Spinal cord (tissue), 10 donors: ENCODE results near the gene ZNF562. TPM values are rescaled to one million over a fixed set of nuclear protein-coding genes. Genes with fewer than 3 reads are reported as not detected.

ENCODE experiments used
- DNase-seq, 6 donors: peaks; one replicate each; pipeline versions ENCODE4 v3.0.0 to v3.0.0-alpha.2; 2013 to 2015; ENCODE audit warnings: low spot score in 6 of 6, low read depth in 4 of 6
- H3K27ac ChIP-seq: one replicate; pipeline ENCODE4 v1.5.1; 2013; ENCODE audit warnings: low read depth, low read length, control low read depth
- H3K27me3 ChIP-seq: one replicate; pipeline ENCODE4 v1.6.1; 2013; ENCODE audit warnings: low read length; ENCODE audit not compliant: control insufficient read depth, insufficient read depth
- H3K36me3 ChIP-seq: one replicate; pipeline ENCODE4 v1.6.1; 2013; ENCODE audit warnings: low read length; ENCODE audit not compliant: control insufficient read depth, insufficient read depth
- H3K4me1 ChIP-seq: one replicate; pipeline ENCODE4 v1.6.1; 2013; ENCODE audit warnings: low read length; ENCODE audit not compliant: control insufficient read depth, insufficient read depth
- H3K4me3 ChIP-seq: one replicate; pipeline ENCODE4 v1.5.1; 2013; ENCODE audit warnings: low read depth, low read length, control low read depth
- H3K9me3 ChIP-seq: one replicate; pipeline ENCODE4 v1.6.1; 2013; ENCODE audit warnings: low read length; ENCODE audit not compliant: control insufficient read depth, insufficient read depth
- WGBS: methylation state at CpG from one replicate; pipeline ENCODE4 v1.1.5; 2013; ENCODE audit warnings: missing lambda C conversion rate; ENCODE audit not compliant: insufficient coverage; 5-methylcytosine and 5-hydroxymethylcytosine counted together
- long read RNA-seq, 4 donors: transcript quantifications; one replicate each; lab custom pipeline, GENCODE V29; 2026
- polyA plus RNA-seq, 2 donors: library from polyadenylated mRNA; unstranded; fragments of 120-200 nt; gene quantifications; one replicate each; pipeline ENCODE4 v1.2.1, GENCODE V29; 2013; ENCODE audit not compliant: insufficient read length in 2 of 2
- total RNA-seq, 2 donors: library from RNA; depleted of rRNA in 1 of 2; stranded (reverse); fragments of 120-200 nt in 1 of 2; fragments of >200 nt in 1 of 2; gene quantifications; one replicate each; pipeline versions ENCODE4 v1.2.3 to v1.2.4, GENCODE V29; 2013 to 2014
- donor health status: healthy.

Gene ZNF562
- 10 to 100 TPM; 57.6 to 65.1 TPM for total RNA-seq
- 10 to 100 TPM; 22.6 to 22.7 TPM for polyA plus RNA-seq
- long read RNA-seq, donor 1, result 0 reads
- long read RNA-seq, donor 2, partial matches to known transcripts, result 0 of 1 reads
- long read RNA-seq, donor 2, other reads (novel, unspliced or antisense), result 0 of 1 reads
- long read RNA-seq, donor 3, result 0 reads
- long read RNA-seq, donor 4, result 0 reads

DNA sequence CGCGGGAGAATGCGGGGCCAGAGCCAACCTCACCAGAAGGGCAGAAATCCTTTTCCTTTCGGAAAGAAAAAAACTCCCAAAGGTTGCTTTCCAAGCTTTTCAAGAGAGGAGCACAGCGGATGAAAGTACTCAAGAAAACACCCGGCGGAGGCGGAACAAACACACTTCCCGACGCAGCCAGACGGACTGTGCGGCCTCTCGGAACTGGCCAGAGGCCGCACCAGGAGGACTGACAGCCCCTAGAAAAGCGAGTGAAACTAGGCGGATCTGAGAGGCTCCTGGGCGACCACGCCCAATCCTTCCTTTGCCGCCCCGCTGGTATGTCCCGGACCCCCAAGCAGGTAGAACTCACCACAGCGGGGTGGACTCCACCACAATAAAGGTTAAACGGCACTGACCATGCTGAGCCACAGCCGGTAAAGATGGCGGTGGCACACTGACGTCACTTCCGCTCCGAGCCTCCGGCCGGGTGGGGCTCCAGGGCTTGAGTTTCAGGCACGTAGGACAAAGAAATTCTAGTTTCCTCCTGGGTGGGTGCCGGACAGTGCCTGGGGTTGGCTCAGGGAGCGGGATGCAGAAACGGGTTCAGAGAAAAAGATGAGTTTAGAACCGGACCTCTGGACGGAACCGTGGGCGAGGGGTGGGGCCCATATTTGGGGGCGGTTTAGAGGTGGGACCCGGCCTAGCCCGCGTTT, at the start of gene ZNF562:
TSS of gene ZNF562 (minus strand) at position 438 of the 695 bp plus-strand sequence. CDS start 14,356 bp downstream, outside the sequence.
- no peaks in the 10 kb centered on the region for H3K9me3 ChIP-seq
- peak within 1 kb of the TSS; percentile 95 for H3K27ac ChIP-seq
- peak within 1 kb of the TSS; percentile 79 for H3K4me3 ChIP-seq
- H3K27me3 ChIP-seq, result no peaks in the 10 kb centered on the region
- WGBS, result under 1% methylated on average over 42 of the region's 42 CpGs
- peaks cover 4% of the 10 kb centered on the region for H3K36me3 ChIP-seq
- peaks cover 15% of the 10 kb centered on the region for H3K4me1 ChIP-seq
- DNase-seq, result peak; percentile 83 to 97 (median 88)

DNA sequence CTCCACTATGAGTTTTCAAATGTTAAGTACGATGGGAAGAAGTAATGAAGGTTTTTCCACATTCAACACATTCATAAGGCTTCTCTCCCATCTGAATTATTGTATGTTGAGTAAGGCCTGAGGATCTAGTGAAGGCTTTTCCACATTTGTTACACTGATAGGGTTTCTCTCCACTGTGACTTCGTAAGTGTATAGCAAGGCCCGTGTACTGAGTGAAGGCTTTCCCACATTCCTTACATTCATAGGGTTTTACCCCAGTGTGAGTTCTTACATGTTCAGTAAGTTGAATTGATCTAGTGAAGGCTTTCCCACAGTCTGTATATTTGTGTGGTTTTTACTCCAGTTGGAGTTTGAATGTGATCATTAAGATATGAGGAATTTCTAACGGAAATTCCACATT, 49.3 kb upstream of the ZNF562 start:
- DNase-seq, result no peak
- Histone ChIP-seq H3K27me3 (no peaks in the 10 kb centered on the region), H3K36me3 (no peaks in the 10 kb centered on the region), H3K9me3 (no peaks in the 10 kb centered on the region), H3K27ac (no peak overlapping the region), H3K4me1 (peaks cover 2% of the 10 kb centered on the region), H3K4me3 (no peak overlapping the region)
- WGBS, result no CpG with 5 or more reads among the region's 4 CpGs

DNA sequence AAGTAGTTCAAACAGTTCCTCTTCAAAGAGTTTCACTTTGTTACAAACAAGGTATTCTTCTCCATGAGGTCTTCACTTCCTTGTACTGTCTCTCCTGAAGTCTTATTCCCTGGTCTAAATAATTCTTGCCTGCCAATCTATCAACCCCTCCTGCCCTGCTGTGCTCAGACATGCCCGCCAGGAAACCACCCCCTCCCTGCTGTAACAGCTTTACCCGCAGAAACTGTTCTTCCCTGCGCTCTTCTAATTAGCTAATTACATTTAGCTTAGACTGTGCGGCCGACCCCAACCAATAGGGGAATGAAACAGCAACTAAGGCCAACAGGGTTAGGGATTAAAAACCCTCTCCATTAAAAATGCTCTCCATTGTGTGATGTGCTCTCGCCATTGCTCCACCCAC, 47.0 kb upstream of the ZNF562 start:
- H3K27ac ChIP-seq, result no peak overlapping the region
- 28% methylated on average over 3 of the region's 6 CpGs for WGBS
- peak in 2 of 6 donors; percentile 22 to 55 for DNase-seq

DNA sequence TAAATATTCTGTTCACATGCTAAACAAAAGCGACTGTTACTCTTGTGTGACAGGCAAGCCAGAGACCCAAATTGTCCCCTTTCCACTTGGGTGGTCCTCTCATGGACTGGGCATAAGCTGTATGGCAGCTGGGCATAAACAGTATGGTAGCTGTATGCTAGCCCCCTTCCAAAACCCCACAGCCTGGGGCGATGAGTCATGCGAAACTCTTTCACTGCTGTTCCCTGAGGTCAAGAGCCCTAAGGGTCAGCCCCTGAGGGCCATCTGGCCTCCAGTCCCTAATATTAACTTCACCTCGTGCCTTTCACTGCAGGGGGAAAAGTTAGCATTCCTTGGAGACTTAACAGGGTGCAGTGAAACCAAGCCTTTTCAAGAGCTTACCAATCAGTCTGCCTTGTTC, 45.6 kb upstream of the ZNF562 start:
- DNase-seq, result peak in 1 of 6 donors; percentile 14
- Histone ChIP-seq H3K27ac (no peak overlapping the region), H3K4me3 (no peak overlapping the region), H3K4me1 (peaks cover 2% of the 10 kb centered on the region), H3K27me3 (no peaks in the 10 kb centered on the region), H3K9me3 (no peaks in the 10 kb centered on the region), H3K36me3 (no peaks in the 10 kb centered on the region)
- 34% methylated on average over 4 of the region's 4 CpGs for WGBS

More for the DNA sequence above, 47.0 kb upstream of the ZNF562 start:
- Histone ChIP-seq H3K4me3 (no peak overlapping the region), H3K36me3 (no peaks in the 10 kb centered on the region), H3K27me3 (no peaks in the 10 kb centered on the region), H3K9me3 (no peaks in the 10 kb centered on the region), H3K4me1 (peaks cover 2% of the 10 kb centered on the region)

DNA sequence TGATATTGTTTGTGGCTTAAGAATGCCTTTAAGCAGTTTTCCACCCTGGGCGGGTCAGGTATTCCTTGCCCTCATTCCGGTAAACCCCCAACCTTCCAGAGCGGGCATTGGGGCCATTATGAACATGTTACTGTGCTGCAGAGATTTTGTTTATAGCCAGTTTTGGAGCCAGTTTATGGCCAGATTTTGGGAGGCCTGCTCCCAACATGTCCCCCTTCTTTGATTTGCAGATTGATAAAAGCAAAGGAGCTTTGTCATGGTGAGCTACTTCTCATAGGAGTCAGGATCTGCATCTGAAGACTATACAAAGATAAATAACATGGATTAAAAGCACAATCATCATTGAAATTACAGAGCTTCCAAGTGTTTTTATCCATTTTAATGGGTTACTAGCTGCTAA, 36.9 kb upstream of the ZNF562 start:
- H3K27me3 ChIP-seq, result no peaks in the 10 kb centered on the region
- no peak overlapping the region for H3K4me3 ChIP-seq
- H3K4me1 ChIP-seq, result no peaks in the 10 kb centered on the region
- DNase-seq, result no peak
- H3K27ac ChIP-seq, result no peak overlapping the region
- no peaks in the 10 kb centered on the region for H3K36me3 ChIP-seq
- no CpG with 5 or more reads among the region's 3 CpGs for WGBS
- H3K9me3 ChIP-seq, result no peaks in the 10 kb centered on the region

DNA sequence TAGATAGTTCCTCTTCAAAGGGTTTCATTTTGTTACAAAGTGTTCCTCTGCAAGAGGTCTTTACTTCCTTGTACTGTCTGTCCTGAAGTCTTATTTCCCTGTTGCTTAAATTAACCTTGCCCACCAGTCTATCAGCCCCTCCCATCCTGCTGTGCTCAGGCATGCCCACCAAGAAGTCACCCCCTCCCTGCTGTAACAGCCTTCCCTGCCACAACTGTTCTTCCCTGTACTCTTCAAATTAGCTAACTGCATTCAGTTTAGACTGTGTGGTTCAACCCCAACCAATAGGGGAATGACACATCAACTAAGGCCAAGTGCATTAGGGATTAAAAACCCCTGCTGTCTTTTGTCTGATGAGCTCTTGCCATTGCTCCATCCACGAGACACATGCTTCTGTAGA, 34.4 kb upstream of the ZNF562 start:
- no peaks in the 10 kb centered on the region for H3K4me1 ChIP-seq
- H3K4me3 ChIP-seq, result no peak overlapping the region
- no peak overlapping the region for H3K27ac ChIP-seq
- 60% methylated on average over 1 of the region's 1 CpG for WGBS
- no peak for DNase-seq
- no peaks in the 10 kb centered on the region for H3K36me3 ChIP-seq
- H3K27me3 ChIP-seq, result no peaks in the 10 kb centered on the region
- H3K9me3 ChIP-seq, result no peaks in the 10 kb centered on the region

DNA sequence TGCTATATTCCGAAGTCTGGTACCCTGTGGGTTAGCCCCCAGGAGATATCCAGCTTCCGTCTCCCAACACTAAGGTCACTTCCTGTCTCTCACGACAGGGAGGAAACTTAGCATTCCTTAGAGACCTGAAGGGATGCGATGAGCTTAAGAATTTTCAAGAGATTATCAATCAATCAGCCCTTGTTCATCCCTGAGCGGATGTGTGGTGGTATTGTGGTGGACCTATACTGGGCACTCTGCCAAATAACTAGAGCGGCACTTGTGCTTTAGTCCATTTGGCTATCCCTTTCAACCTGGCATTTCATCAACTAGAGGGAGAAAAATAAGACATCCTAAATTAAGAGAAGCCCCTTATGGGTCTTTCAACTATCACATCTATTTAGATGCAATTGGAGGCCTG, 30.9 kb upstream of the ZNF562 start:
- H3K27me3 ChIP-seq, result no peaks in the 10 kb centered on the region
- peak in 2 of 6 donors; percentile 15 to 42 for DNase-seq
- no peaks in the 10 kb centered on the region for H3K9me3 ChIP-seq
- no peaks in the 10 kb centered on the region for H3K4me1 ChIP-seq
- no peak overlapping the region for H3K4me3 ChIP-seq
- H3K36me3 ChIP-seq, result no peaks in the 10 kb centered on the region
- no CpG with 5 or more reads among the region's 6 CpGs for WGBS
- no peak overlapping the region for H3K27ac ChIP-seq

DNA sequence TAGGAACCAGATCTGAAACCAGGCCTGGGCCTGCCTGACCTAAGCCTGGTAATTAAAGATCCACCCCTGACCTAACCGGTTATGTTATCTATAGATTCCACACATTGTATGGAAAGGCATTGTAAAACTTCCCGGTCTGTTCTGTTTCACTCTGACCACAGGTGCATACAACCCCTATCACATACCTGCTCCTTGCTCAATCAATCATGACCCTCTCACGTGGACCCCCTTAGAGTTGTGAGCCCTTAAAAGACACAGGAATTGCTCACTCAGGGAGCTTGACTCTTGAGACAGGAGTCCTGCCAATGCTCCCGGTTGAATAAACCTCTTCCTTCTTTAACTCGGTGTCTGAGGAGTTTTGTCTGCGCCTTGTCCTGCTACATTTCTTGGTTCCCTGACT, 27.3 kb upstream of the ZNF562 start:
- H3K9me3 ChIP-seq, result no peaks in the 10 kb centered on the region
- 89% methylated on average over 5 of the region's 6 CpGs for WGBS
- no peaks in the 10 kb centered on the region for H3K27me3 ChIP-seq
- no peaks in the 10 kb centered on the region for H3K36me3 ChIP-seq
- H3K4me3 ChIP-seq, result no peak overlapping the region
- DNase-seq, result no peak
- no peaks in the 10 kb centered on the region for H3K4me1 ChIP-seq
- no peak overlapping the region for H3K27ac ChIP-seq

DNA sequence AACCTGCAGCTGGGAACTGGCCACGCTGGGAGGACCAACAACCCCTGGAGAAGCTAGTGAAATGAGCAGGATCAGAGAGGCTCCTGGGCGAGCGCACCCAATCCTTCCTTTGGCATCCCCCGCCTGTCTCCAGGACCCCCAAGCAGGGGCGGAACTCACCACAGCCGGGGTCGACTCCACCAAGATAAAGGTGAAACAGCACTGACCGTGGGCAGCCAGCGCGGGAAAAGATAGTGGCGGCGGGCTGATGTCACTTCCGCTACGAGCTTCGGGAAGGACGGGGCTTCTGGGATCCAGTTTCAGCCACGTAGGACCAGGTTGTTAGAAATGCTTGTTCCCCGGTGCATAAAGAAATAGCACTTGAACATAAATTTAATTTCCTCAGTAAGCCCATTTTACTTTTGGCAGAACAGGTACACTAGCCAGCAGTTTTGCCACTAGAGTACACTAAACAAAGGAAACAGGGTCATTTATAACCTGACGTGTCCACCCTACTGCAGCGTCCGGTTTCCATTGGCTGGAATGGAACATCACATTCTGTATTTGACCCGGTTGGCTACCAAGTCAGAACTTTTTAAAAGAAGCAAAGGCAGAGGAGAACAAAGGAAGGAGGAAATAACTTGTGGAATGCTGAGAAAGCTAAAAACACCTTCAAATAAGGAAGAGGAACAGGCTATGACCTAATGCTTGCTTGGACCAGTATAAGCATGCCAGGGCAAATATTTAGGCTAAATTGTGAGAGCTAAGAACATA, 25.5 kb upstream of the ZNF562 start:
- WGBS, result 81% methylated on average over 22 of the region's 22 CpGs
- Histone ChIP-seq H3K4me3 (no peak overlapping the region), H3K4me1 (no peaks in the 10 kb centered on the region), H3K27me3 (no peaks in the 10 kb centered on the region), H3K36me3 (no peaks in the 10 kb centered on the region), H3K27ac (no peak overlapping the region), H3K9me3 (no peaks in the 10 kb centered on the region)
- no peak for DNase-seq
